Stimulated activated CD4-positive, alpha-beta T cell treated with anti-CD3 and anti-CD28 coated beads, TNF-alpha, amount 100 ng/mL, for 48 hours (primary cell): ENCODE results near the gene OR8B2.
"Not testable (repeated sequence)": the region's sequence is repeated elsewhere in the genome, so short reads cannot be mapped to it uniquely, and the experiment has no call there.

ENCODE experiments used
- DNase-seq, 3 donors: peaks; one replicate each; pipeline ENCODE4 v3.0.0-alpha.2; 2020; ENCODE audit warnings: low read depth in 3 of 3

The OR8B2 gene, protein sequence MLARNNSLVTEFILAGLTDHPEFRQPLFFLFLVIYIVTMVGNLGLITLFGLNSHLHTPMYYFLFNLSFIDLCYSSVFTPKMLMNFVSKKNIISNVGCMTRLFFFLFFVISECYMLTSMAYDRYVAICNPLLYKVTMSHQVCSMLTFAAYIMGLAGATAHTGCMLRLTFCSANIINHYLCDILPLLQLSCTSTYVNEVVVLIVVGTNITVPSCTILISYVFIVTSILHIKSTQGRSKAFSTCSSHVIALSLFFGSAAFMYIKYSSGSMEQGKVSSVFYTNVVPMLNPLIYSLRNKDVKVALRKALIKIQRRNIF

DNA sequence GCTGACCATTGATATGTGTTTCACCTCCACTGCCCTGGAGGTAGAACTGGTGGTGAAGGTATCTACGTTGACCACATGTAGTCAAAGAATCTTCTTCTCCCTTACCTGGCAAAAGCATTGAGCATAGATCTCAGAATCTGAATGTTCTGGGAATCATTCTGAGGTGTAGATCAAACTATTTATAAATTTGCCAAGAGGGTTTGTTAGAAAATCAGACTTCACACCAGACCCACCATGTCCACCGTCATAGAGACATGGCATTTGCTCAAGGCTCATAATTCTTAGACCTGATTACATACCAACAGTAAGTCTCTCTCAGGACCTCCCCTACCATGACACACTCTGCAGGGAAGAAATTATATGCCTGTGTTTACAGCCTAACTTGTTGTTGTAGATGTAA lies at the start of gene OR8B2:
TSS of gene OR8B2 (minus strand) at position 101 of the 400 bp plus-strand sequence. CDS start 1,156 bp downstream, outside the sequence.
- DNase-seq: no peak

DNA sequence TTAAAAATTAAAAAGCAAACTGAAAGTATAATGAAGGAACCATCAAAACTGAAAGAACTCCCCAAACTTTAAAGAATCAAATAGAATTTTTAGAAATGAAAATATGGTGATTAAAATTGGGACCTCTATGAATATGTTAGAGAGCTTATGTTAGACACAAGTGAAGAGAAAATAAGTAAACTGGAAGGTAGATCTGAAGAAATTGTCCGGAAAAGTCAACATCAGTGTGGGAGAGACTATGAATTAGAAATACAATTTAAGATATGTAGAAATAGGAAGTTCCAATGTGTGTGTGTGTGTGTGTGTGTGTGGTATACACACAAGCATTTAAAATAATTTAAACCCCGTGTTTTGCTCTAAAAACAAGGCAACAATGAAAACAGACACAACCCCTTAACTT lies 45.3 kb upstream of the OR8B2 start:
- DNase-seq: no peak

DNA sequence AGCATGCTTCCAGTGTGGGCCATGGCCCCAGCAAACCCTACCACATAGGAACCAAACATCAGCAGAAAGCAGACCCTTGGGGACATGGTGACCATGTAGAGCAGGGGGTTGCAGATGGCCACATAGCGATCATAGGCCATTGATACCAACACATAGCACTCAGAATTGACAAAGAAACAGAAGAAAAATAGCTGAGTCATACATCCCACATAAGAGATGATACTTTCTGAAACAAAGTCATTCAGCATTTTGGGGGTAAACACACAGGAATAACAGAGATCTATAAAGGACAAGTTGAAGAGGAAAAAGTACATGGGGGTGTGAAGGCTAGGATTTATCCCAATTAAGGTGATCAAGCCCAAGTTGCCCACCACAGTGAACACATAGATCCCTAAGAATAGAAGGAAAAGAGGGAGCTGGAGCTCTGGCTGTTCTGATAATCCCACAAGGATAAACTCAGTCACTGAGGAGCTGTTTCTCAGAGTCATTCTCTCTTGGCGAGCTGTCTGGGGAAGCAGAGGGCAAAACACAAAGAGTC lies 40.2 kb upstream of the OR8B2 start, which contains the start of gene OR8B4:
TSS of gene OR8B4 (minus strand) at position 488 of the 538 bp plus-strand sequence. CDS start at position 488, 0 bp downstream.
- no peak for DNase-seq

DNA sequence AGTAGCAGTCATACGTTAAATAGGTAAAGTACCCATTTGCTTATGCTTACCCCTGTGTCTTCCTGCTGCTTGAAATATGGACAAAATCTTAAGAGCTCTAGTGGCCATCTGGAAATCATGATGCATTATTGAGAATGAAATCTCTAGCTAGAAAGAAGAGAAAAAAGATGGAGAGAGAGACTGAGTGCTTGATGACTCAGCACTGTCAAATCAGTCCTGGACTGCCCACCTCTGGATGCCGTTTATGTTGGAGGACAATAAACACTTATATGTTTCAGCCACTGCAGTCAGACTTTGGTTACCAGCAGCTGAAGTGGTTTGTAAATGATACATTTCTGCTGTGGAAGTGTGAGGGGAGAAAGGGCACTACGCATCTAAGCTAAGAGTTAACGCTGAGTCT lies 36.7 kb upstream of the OR8B2 start:
- DNase-seq: no peak

DNA sequence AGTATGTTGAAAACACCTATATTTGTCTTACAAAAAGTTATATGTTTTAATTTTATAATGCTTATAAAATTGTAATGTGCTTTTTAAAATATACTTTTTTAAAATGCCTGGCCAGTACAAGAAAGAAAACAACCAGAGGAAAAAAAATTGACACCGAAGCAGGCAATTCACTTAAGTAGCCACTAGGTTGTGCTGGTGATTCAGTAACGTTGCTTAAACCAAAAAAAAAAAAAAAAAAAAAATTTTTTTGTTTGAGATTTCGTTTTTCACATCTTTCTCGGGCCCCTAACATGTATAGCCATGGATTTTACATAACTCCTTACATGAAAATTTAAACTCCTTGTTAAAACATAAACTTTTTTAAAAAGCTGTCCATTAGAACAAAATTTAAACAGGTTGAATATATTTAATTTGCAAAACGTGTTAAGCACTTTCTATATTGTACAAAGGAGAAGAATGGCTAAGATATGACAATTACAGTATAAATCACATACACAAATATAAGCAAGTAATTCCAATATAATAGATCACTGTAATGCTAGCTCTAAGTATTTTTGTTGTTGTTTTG lies 31.1 kb upstream of the OR8B2 start:
- no peak for DNase-seq

DNA sequence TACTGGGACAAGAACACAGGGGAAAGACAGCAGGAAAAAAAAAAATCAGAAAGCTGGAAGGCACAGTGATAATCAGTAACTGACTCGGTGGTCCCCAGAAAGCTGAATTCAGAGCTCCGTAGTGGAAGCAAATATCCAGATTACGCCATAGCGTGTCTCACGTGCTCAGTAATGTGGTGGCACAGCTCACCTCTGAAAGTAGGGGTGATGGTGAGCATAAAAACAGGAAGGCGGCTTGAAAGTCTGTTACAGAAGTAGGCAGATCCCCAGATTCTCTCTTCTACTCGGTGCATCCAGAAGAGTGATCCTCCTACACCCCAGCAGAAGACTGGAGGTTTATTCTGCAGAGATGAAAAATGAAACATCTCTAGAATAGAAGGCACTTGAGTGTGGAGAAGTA lies 25.6 kb upstream of the OR8B2 start:
- no peak for DNase-seq

DNA sequence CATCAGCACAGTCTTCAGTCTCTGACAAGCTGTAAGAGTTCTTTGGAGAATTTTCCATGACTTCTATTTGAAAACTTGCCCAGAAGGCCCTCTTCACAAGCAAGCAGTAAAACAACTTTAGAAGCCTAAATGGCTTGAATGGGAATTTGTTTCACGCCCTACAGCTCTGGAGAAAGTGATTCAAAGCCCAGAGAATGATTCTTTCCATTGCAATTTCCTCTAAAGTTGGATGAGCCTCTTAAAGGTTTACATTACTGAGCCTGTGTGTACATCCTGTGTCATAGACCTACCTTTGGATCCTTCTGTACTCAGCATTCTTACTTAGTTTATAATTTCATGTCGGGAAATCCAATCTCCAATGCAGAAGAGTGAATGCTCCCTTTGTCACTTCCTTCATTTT lies 21.3 kb upstream of the OR8B2 start:
- no peak for DNase-seq

DNA sequence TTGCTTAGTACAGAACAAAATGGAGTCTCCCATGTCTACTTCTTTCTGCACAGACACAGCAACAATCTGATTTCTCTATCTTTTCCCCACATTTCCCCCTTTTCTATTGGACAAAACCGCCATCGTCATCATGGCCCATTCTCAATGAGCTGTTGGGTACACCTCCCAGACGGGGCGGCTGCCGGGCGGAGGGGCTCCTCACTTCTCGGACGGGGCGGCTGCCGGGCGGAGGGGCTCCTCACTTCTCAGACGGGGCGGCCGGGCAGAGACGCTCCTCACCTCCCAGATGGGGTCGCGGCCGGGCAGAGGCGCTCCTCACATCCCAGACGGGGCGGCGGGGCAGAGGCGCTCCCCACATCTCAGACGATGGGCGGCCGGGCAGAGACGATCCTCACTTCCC lies 18.9 kb upstream of the OR8B2 start:
- DNase-seq: not testable (repeated sequence)

DNA sequence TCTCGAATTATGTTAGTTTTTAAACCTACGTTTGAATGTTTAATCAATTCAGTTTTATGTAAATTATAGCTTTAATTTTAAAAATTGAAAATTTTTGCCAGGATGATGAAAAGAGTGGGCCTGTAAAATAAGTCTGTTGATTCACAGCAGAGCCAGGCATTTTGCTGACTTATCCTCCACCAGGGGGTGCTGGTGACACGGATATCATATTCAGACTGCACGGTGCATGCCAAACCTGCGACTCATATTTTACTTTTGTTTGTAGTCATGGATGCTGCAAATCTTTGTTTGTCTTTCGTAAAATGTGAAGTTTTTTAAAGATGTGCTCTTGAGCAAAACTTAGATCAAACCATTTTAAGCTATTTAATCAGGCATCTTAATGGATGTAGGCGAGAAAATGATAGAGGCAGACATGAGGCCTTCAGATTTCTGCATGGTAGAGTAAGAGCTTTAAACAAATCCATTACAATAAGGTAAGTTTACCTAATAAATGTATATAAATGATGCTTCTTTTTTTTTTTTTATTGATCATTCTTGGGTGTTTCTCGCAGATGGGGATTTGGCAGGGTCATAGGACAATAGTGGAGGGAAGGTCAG lies 18.1 kb upstream of the OR8B2 start:
- DNase-seq: peak; percentile 32 to 53 (median 32)

DNA sequence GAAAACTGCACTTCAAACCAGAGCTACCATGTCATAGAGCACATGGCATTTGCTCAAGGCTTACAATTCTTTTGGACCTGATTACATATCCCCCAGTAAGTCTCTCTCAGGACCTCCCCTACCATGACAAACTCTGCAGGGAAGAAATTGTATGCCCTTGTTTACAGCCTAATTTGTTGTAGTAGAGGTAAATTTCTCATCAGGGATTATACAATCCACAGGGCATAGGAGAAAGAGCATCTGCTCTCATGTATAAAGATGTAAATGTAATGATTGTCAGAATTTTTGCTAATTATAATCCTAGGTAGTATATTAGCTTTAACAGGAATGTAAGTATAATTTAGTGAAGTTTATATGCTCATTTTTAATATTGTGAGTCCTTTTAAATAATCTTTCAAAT lies 14.6 kb upstream of the OR8B2 start, which contains the start of gene OR8B3:
TSS of gene OR8B3 (minus strand) at position 101 of the 400 bp plus-strand sequence. CDS start 1,673 bp downstream, outside the sequence.
- DNase-seq: no peak

DNA sequence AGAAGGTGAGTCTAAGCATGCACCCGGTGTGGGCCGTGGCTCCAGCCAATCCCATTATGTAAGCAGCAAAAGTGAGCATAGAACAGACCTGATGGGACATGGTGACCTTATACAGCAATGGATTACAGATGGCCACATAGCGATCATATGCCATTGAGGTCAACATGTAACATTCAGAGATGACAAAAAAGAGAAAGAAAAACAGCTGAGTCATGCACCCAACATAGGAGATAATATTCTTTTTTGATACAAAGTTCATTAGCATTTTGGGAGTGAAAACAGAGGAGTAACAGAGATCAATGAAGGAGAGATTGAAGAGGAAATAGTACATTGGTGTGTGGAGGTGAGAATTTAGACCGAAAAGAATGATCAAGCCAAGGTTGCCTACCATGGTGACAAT lies 12.5 kb upstream of the OR8B2 start:
- not testable (repeated sequence) for DNase-seq

DNA sequence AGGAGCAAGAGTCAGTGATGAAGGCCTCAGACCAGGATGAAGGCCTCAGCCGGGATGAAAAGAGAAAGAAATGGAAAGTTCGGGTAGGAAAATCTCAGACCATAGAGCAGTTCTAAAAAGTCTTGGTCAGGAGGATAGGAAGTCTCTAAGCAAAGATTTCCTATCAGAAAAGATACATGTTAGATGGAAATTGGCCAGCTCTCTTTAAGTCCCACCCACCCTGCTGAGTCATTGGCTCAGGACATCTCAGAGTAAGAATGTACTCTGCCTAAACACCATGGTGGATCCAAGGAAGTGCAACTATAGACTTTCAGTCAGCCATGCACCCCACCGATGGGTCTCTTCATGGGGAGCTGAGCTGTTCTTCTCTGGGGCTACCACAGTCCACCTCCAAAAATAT lies 10.1 kb upstream of the OR8B2 start:
- DNase-seq: no peak

DNA sequence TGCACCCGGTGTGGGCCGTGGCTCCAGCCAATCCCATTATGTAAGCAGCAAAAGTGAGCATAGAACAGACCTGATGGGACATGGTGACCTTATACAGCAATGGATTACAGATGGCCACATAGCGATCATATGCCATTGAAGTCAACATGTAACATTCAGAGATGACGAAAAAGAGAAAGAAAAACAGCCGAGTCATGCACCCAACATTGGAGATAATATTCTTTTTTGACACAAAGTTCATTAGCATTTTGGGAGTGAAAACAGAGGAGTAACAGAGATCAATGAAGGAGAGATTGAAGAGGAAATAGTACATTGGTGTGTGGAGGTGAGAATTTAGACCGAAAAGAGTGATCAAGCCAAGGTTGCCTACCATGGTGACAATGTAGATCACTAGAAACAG lies 1.4 kb downstream of the OR8B2 start:
- not testable (repeated sequence) for DNase-seq

DNA sequence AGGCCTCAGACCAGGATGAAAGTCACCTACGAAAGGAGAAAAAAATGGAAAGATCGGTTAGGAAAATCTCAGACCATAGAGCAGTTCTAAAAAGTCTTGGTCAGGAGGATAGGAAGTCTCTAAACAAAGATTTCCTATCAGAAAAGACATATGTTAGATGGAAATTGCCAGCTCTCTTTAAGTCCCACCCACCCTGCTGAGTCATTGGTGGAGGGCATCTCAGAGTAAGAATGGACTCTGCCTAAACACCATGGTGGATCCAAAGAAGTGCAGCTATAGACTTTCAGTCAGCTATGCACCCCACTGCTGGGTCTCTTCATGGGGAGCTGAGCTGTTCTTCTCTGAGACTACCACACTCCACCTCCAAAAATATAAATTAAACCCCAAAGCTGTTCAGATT lies 3.7 kb downstream of the OR8B2 start:
- no peak for DNase-seq

DNA sequence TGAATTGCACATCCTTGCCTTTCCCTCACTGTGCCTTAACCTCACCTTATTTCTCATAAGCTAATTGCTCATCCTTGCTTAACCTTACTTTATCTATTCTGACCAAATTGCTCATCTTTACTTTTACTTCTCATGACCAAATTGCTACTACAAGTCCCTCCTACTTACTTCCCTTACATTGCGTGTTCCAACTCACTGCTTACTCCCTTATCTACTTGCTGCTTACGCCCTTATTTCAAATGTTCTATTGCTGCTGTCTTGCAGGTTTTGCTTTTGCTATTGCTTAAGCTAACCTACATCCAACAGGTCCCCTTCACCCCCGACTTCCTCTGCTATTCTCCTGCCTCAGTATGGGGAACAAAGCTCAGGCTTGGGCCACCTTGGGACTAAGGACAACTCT lies 8.0 kb downstream of the OR8B2 start:
- no peak for DNase-seq

DNA sequence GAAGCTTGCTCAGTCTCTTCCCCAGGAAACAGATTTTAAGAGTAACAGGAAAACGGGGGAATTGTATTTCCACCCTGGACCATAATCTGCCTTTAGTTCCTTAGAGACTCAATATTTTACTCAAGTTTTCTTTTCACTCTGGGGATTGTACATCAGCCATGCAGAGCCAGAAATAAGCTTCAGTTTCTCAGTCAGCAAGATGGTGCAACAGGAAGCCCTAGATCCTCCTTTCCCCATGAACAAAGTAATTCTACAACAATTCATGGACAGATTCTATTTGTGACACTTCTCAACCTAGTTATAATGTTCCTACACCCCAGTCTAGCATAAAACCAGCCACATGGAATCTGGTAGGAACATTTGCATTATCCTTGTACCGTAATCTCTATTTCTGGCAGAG lies 24.7 kb downstream of the OR8B2 start:
- no peak for DNase-seq

DNA sequence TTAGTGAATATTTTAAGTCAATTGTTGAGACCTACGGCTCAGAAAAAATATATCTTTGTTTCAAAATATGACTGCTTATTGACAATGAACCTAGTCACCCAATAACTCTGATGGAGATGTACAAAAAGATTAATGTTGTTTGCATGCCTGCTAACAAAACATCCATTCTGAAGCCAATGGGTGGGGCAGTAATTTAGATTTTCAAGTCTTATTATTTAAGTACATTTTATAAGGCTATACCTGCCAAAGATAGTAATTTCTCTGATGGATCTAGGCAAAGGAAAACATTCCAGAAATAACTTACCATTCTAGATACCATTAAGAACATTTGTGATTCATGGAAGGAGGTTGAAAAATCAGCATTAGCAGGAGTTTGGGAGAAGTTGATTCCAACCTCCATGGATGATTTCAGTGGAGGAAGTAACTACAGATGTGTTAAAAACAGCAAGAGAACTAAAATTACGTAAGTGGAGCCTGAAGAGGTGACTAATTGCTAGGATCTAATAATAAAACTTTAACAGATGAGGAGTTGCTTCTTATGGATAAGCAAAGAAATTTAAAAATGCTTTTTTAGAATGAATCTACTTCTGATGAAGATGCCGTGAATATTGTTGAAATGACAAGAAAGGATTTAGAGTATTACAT lies 37.9 kb downstream of the OR8B2 start:
- no peak for DNase-seq

DNA sequence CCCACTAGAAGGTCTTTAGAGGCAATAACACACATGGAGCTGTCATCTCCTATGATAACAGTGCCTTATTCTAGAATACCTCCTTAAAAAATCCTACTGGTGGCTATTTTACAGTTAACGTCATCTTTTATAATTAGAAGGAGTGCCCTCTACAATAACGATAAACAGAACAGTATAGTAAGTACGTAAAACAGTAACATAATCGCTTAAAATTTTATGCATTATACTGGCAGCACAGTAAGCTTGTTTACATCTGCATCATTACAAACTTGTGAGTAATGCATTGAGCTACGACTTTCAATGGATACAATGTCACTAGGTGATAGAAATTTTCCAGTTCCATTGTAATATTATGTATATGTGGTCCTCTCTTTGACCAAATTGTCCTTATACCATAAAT lies 40.0 kb downstream of the OR8B2 start:
- no peak for DNase-seq

DNA sequence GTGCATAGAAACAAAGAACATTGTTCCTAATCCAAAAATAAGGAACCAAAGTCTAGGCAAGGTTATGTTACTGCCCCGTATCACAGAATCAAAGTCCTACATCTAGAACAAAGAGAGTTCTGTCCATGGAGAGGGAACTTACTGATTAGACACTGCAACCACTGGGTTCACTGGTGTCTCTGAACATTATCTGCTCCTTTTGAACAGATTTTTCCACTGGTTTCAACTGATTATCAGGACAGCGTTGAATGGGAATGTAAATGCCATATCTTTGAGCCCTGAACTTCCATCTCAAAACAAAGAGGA lies 44.2 kb downstream of the OR8B2 start:
- no peak for DNase-seq

DNA sequence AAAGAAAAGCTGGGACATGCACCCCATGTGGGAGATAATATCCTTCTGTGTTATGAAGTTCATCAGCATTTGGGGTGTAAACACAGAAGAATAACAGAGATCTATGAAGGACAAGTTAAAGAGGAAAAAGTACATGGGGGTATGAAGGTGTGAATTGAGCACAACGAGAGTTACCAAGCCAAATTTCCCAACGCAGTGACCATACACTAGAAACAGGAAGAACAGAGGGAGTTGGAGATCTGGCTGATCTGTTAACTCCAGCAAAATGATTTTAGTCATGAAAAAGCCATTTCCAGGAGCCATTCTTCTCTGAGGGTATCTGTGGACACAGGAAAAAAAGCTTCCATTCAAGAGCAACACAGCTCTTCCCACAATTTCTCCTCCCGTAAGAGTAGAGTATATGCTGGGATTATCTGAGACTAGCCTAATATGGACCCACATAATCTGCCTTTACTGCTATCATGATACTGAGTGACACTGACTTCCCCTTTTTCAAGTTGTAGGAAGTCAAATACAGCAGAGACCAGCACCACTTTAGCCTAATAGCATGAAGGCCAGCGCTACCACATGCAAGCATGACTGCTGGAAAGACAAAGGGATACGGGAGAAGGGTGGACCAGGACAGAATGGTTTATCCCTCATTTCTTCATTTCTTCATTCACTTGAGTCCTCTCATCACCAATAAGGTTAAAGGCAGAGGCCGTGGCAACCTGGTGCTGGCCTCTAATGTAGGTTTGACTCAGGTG lies 44.7 kb downstream of the OR8B2 start:
- no peak for DNase-seq
